GM19193 (cell line): Measurements from ENCODE around the gene SPATA18.

Source experiments
- POLR2A ChIP-seq: IDR thresholded peaks from 4 replicates; pipeline ENCODE4 v1.6.1; 2011; ENCODE audit not compliant: insufficient read depth, insufficient read length; ENCODE audit errors: extremely low read depth

Gene SPATA18

GRCh38 chr4:52116641-52117040 is 65.5 kb downstream of the SPATA18 start:
- TF ChIP-seq POLR2A = no peak

- TF ChIP-seq POLR2A = no peak
Observed at GRCh38 chr4:52126226-52126625, 75.1 kb downstream of the SPATA18 start.

- TF ChIP-seq POLR2A = no peak
Observed at GRCh38 chr4:52126966-52127365, 75.9 kb downstream of the SPATA18 start.

- no peak for TF ChIP-seq POLR2A
Observed at GRCh38 chr4:52135171-52135570, 84.1 kb downstream of the SPATA18 start.

GRCh38 chr4:52142816-52143215 is 91.7 kb downstream of the SPATA18 start:
- no peak for TF ChIP-seq POLR2A

GRCh38 chr4:52143815-52144214 is 92.7 kb downstream of the SPATA18 start:
- no peak for TF ChIP-seq POLR2A

- TF ChIP-seq POLR2A = no peak
Observed at GRCh38 chr4:52144372-52144771, 93.3 kb downstream of the SPATA18 start.
